IMR-90 (cell line): Measurements from ENCODE around the gene SLC17A6. TPM values are rescaled to one million over a fixed set of nuclear protein-coding genes. Genes with fewer than 3 reads are reported as not detected.

Experiments used
- ATAC-seq: fragments of 200-7000 bp; cut with Tn5 transposase; 2 replicates; pipeline ENCODE4 v1.9.1; 2020; ENCODE audit warnings: low read depth, mild to moderate bottlenecking, moderate library complexity
- BruUV-seq: library from RNA; stranded (reverse); fragments of 400-500 nt; replicated peaks from 2 replicates; lab custom pipeline; 2021; lab: Mats Ljungman, UMichigan
- CTCF ChIA-PET: fragments of 300-600 bp; formaldehyde crosslinking; extraction: SDS; loops from one replicate; lab custom pipeline; 2021; ENCODE audit warnings: antibody characterized with exemption; lab: Yijun Ruan, JAX
- POLR2A ChIA-PET: fragments of 300-600 bp; sonication (Branson Sonifier 250); formaldehyde crosslinking; loops from one replicate; lab custom pipeline; 2022; ENCODE audit warnings: antibody characterized with exemption; ENCODE audit not compliant: unreplicated experiment; lab: Charles Lee
- DNase-seq: peaks from one replicate; pipeline ENCODE4 v3.0.0; 2013
- H2AFZ ChIP-seq: replicated peaks from 2 replicates; pipeline ENCODE3; 2013; ENCODE audit warnings: low read length, mild to moderate bottlenecking; ENCODE audit not compliant: poor library complexity
- H2AK5ac ChIP-seq: 2 replicates; pipeline ENCODE4 v1.6.1; 2013; ENCODE audit warnings: low read depth, low read length, inconsistent platforms
- H2AK9ac ChIP-seq: replicated peaks from 2 replicates; pipeline ENCODE3; 2013; ENCODE audit warnings: mild to moderate bottlenecking, low read depth, low read length, moderate library complexity; ENCODE audit not compliant: poor library complexity
- H2BK120ac ChIP-seq: 2 replicates; pipeline ENCODE4 v1.6.1; 2013; ENCODE audit warnings: low read depth, low read length, inconsistent platforms
- H2BK15ac ChIP-seq: 3 replicates; pipeline ENCODE4 v1.6.1; 2013; ENCODE audit warnings: low read depth, low read length, inconsistent platforms
- H2BK20ac ChIP-seq: 2 replicates; pipeline ENCODE4 v1.6.1; 2013; ENCODE audit warnings: low read depth, mild to moderate bottlenecking, inconsistent platforms, low read length, moderate library complexity
- H2BK5ac ChIP-seq: 2 replicates; pipeline ENCODE4 v1.6.1; 2013; ENCODE audit warnings: mild to moderate bottlenecking, low read depth, low read length, inconsistent platforms; ENCODE audit not compliant: poor library complexity, severe bottlenecking
- H3K14ac ChIP-seq: replicated peaks from 2 replicates; pipeline ENCODE4 v1.6.1; 2013; ENCODE audit warnings: low read depth, low read length, inconsistent platforms
- H3K18ac ChIP-seq: 2 replicates; pipeline ENCODE4 v1.6.1; 2013; ENCODE audit warnings: low read depth, low read length, control low read depth
- H3K23ac ChIP-seq: 2 replicates; pipeline ENCODE4 v1.6.1; 2013; ENCODE audit warnings: low read depth, low read length, inconsistent platforms
- H3K27ac ChIP-seq: 2 replicates; pipeline ENCODE4 v1.5.1; 2013; ENCODE audit warnings: mild to moderate bottlenecking, control low read depth, low read length; ENCODE audit not compliant: insufficient read depth
- H3K27me3 ChIP-seq: 2 replicates; pipeline ENCODE4 v1.6.1; 2013; ENCODE audit warnings: low read length; ENCODE audit not compliant: control insufficient read depth, insufficient read depth
- H3K36me3 ChIP-seq: 2 replicates; pipeline ENCODE4 v1.6.1; 2013; ENCODE audit warnings: low read length, mixed read lengths; ENCODE audit not compliant: control insufficient read depth, insufficient read depth
- H3K4ac ChIP-seq: 2 replicates; pipeline ENCODE4 v1.6.1; 2013; ENCODE audit warnings: low read depth, low read length, inconsistent platforms
- H3K4me1 ChIP-seq: 2 replicates; pipeline ENCODE4 v1.6.1; 2013; ENCODE audit warnings: low read length, mixed read lengths; ENCODE audit not compliant: control insufficient read depth, insufficient read depth
- H3K4me2 ChIP-seq: 2 replicates; pipeline ENCODE4 v1.6.1; 2013; ENCODE audit warnings: low read depth, mild to moderate bottlenecking, control low read depth, low read length, moderate library complexity
- H3K4me3 ChIP-seq: 2 replicates; pipeline ENCODE4 v1.5.1; 2013; ENCODE audit warnings: low read depth, mild to moderate bottlenecking, control low read depth, low read length, moderate library complexity; ENCODE audit not compliant: insufficient read depth
- H3K56ac ChIP-seq: 2 replicates; pipeline ENCODE4 v1.6.1; 2013; ENCODE audit warnings: low read length, inconsistent platforms; ENCODE audit not compliant: insufficient read depth; ENCODE audit errors: extremely low read depth
- H3K79me1 ChIP-seq, 2 experiments: 2 replicates each; pipeline ENCODE4 v1.6.1; 2013; ENCODE audit warnings: low read length in 2 of 2, inconsistent platforms in 1 of 2, low read depth in 1 of 2
- H3K9ac ChIP-seq: 2 replicates; pipeline ENCODE4 v1.6.1; 2013; ENCODE audit warnings: low read depth, low read length, control low read depth
- H3K9me1 ChIP-seq: 2 replicates; pipeline ENCODE4 v1.6.1; 2013; ENCODE audit warnings: low read length, inconsistent platforms; ENCODE audit not compliant: insufficient read depth
- H3K9me3 ChIP-seq: 2 replicates; pipeline ENCODE4 v1.6.1; 2013; ENCODE audit warnings: low read length; ENCODE audit not compliant: control insufficient read depth, insufficient read depth
- H4K20me1 ChIP-seq: 2 replicates; pipeline ENCODE4 v1.6.1; 2013; ENCODE audit warnings: low read length, inconsistent platforms; ENCODE audit not compliant: insufficient read depth
- H4K5ac ChIP-seq: 2 replicates; pipeline ENCODE4 v1.6.1; 2013; ENCODE audit warnings: mild to moderate bottlenecking, low read depth, low read length, control low read depth
- H4K8ac ChIP-seq, 2 experiments: 2 replicates each; pipeline ENCODE4 v1.6.1; 2013; ENCODE audit warnings: low read depth in 2 of 2, low read length in 2 of 2, control low read depth in 1 of 2, inconsistent platforms in 1 of 2
- H4K91ac ChIP-seq: 2 replicates; pipeline ENCODE4 v1.6.1; 2013; ENCODE audit warnings: low read depth, low read length, inconsistent platforms; ENCODE audit not compliant: insufficient read depth
- BHLHE40 ChIP-seq: fragments of 150-350 bp; IDR thresholded peaks from 2 replicates; pipeline ENCODE4 v1.6.1; 2016; ENCODE audit warnings: mild to moderate bottlenecking, low read depth, low read length
- CHD1 ChIP-seq: IDR thresholded peaks from 2 replicates; pipeline ENCODE4 v1.6.1; 2012; ENCODE audit warnings: low read depth, low read length, improper control_type of control experiment
- CTCF ChIP-seq: conservative IDR thresholded peaks from 2 replicates; pipeline ENCODE4 v1.5.1; 2012; ENCODE audit warnings: mild to moderate bottlenecking, low read depth, low read length, improper control_type of control experiment
- ELK1 ChIP-seq: fragments of 150-350 bp; IDR thresholded peaks from 2 replicates; pipeline ENCODE4 v1.6.1; 2016; ENCODE audit warnings: low read depth, mild to moderate bottlenecking, low read length, moderate library complexity, borderline replicate concordance
- FOS ChIP-seq: fragments of 150-350 bp; IDR thresholded peaks from 2 replicates; pipeline ENCODE4 v1.6.1; 2016; ENCODE audit warnings: low read depth, low read length
- MAFK ChIP-seq: IDR thresholded peaks from 2 replicates; pipeline ENCODE4 v1.6.1; 2012; ENCODE audit warnings: low read depth, low read length, improper control_type of control experiment
- MAZ ChIP-seq: IDR thresholded peaks from 2 replicates; pipeline ENCODE4 v1.6.1; 2012; ENCODE audit warnings: low read depth, mild to moderate bottlenecking, low read length, improper control_type of control experiment, moderate library complexity, borderline replicate concordance
- NFE2L2 ChIP-seq: fragments of 150-350 bp; IDR thresholded peaks from 2 replicates; pipeline ENCODE4 v1.6.1; 2016; ENCODE audit warnings: low read depth, mild to moderate bottlenecking, low read length
- POLR2A ChIP-seq: IDR thresholded peaks from 2 replicates; pipeline ENCODE4 v1.6.1; 2012; ENCODE audit warnings: mild to moderate bottlenecking, low read depth, low read length
- RAD21 ChIP-seq: IDR thresholded peaks from 2 replicates; pipeline ENCODE4 v1.6.1; 2012; ENCODE audit warnings: low read length, improper control_type of control experiment
- RCOR1 ChIP-seq: IDR thresholded peaks from 2 replicates; pipeline ENCODE4 v1.6.1; 2012; ENCODE audit warnings: mild to moderate bottlenecking, low read length, improper control_type of control experiment; ENCODE audit not compliant: insufficient replicate concordance
- RFX5 ChIP-seq: IDR thresholded peaks from 2 replicates; pipeline ENCODE4 v1.8.0; 2012; ENCODE audit warnings: low read depth, mild to moderate bottlenecking, low read length, moderate library complexity
- SMC3 ChIP-seq: fragments of 150-350 bp; IDR thresholded peaks from 2 replicates; pipeline ENCODE4 v1.6.1; 2016; ENCODE audit warnings: low read depth, mild to moderate bottlenecking, antibody characterized with exemption, low read length, moderate library complexity
- USF2 ChIP-seq: fragments of 150-350 bp; IDR thresholded peaks from 2 replicates; pipeline ENCODE4 v1.6.1; 2017; ENCODE audit warnings: mild to moderate bottlenecking, antibody characterized with exemption, low read length, low read depth
- WGBS, 2 experiments: methylation state at CpG; one replicate each; pipeline versions ENCODE4 v1.1.5 to v1.1.7; 2013; ENCODE audit warnings: missing lambda C conversion rate in 2 of 2; ENCODE audit not compliant: insufficient read length in 1 of 2; ENCODE audit errors: extremely low coverage in 2 of 2; 5-methylcytosine and 5-hydroxymethylcytosine counted together
- dilution Hi-C: fragments of 300-500 bp; cut with HindIII; formaldehyde crosslinking; loops from one replicate; pipeline ENCODE4 v1.14.3; 2018; ENCODE audit warnings: low sequenced_read_pairs; ENCODE audit not compliant: unreplicated experiment
- in situ Hi-C: fragments of 300-500 bp; cut with MboI; formaldehyde crosslinking; loops from 3 replicates; pipeline ENCODE4 v1.14.3; 2019; ENCODE audit warnings: low sequenced_read_pairs, inconsistent platforms, mixed read lengths
- intact Hi-C: fragments of 100-400 bp; cut with micrococcal nuclease; formaldehyde crosslinking; loops from 2 replicates; pipeline ENCODE4 v1.10.0; 2022
- polyA plus RNA-seq, 3 experiments: library from polyadenylated mRNA; depleted of rRNA; stranded (reverse); fragments of >200 nt; gene quantifications; 2 replicates each; pipeline ENCODE4 v1.2.3, GENCODE V29; 2012; ENCODE audit warnings: low replicate concordance in 1 of 3
- total RNA-seq: library from RNA; depleted of rRNA; stranded (reverse); fragments of >200 nt; gene quantifications from 2 replicates; pipeline ENCODE4 v1.2.3, GENCODE V29; 2012

The SLC17A6 gene
- total and polyA plus RNA-seq, 2 of the 4 experiments (the other 2 are of a cell fraction), result not detected

GRCh38 chr11:22347857-22348487 lies 9.8 kb downstream of the SLC17A6 start:
- H3K4me2 ChIP-seq, result no peak overlapping the region
- dilution Hi-C loops, result no loop called here
- ChIA-PET CTCF (interaction anchor here (0.8 kb wide), 1 partner anchor 10 kb away, joined by 3 read pairs; no protein-coding TSS in a partner anchor), POLR2A (no interaction called here)
- H3K56ac ChIP-seq, result no peak overlapping the region
- H2AK9ac ChIP-seq, result no peak overlapping the region
- H4K20me1 ChIP-seq, result no peaks in the 10 kb centered on the region
- no peak overlapping the region for H2BK5ac ChIP-seq
- H3K9ac ChIP-seq, result no peak overlapping the region
- H2AK5ac ChIP-seq, result no peak overlapping the region
- no peak overlapping the region for H3K23ac ChIP-seq
- no peaks in the 10 kb centered on the region for H3K9me1 ChIP-seq
- H3K79me1 ChIP-seq, result no peaks in the 10 kb centered on the region
- H3K9me3 ChIP-seq, result no peaks in the 10 kb centered on the region
- no peak overlapping the region for H3K4ac ChIP-seq
- no peak overlapping the region for H2BK120ac ChIP-seq
- no peak for TF ChIP-seq MAZ
- TF ChIP-seq NFE2L2, result no peak
- TF ChIP-seq ELK1, result no peak
- no peak for TF ChIP-seq MAFK
- TF ChIP-seq CHD1, result no peak
- TF ChIP-seq POLR2A, result no peak
- no peak for TF ChIP-seq USF2
- TF ChIP-seq BHLHE40, result no peak
- TF ChIP-seq RAD21, result no peak
- TF ChIP-seq RCOR1, result no peak
- no peak for TF ChIP-seq CTCF
- no peak for TF ChIP-seq SMC3
- no peak for TF ChIP-seq RFX5
- no peak for TF ChIP-seq FOS
- no peak overlapping the region for H3K4me3 ChIP-seq
- no peaks in the 10 kb centered on the region for H3K4me1 ChIP-seq
- H4K5ac ChIP-seq, result no peak overlapping the region
- H4K8ac ChIP-seq, result no peak overlapping the region
- intact Hi-C loops, result no loop called here
- WGBS, 2 experiments, result no CpG with 5 or more reads among the region's 4 CpGs
- no peak overlapping the region for H3K27ac ChIP-seq
- peaks cover 13% of the 10 kb centered on the region for H3K27me3 ChIP-seq
- no TSS peak for BruUV-seq
- H3K18ac ChIP-seq, result no peak overlapping the region
- DNase-seq, result no peak
- no peak overlapping the region for H3K14ac ChIP-seq
- H4K91ac ChIP-seq, result no peak overlapping the region
- no peak overlapping the region for H2BK15ac ChIP-seq
- H3K36me3 ChIP-seq, result no peaks in the 10 kb centered on the region
- no peak for ATAC-seq
- H2BK20ac ChIP-seq, result no peak overlapping the region
- H2AFZ ChIP-seq, result no peak overlapping the region
- in situ Hi-C loops, result no loop called here
